8988T (cell line): ENCODE data around the gene LONRF2.
"Not testable (repeated sequence)": the region's sequence is repeated elsewhere in the genome, so short reads cannot be mapped to it uniquely, and the experiment has no call there.

Experiments used
- DNase-seq: peaks from one replicate; pipeline ENCODE4 v3.0.0; 2011

LONRF2 gene

DNA sequence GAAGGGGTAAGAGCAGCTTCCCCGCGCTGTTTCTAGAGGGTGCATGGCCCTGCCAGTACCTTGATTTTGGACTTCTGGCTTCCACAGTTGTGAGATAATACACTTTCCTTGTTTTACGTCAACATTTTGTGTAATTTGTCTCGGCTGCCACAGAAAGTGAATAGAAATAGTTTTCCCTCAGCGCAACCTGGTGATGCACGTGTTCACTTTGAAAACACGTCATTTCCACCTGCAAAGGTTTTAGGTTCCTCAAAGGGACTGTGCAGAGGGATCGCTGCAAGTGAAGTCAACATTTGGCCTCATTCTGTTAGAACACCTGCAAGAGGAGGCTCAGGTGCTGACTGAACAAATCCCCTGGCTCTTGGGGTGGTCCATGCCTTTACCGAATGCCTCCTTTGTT lies 71.7 kb downstream of the LONRF2 start:
- DNase-seq: no peak

DNA sequence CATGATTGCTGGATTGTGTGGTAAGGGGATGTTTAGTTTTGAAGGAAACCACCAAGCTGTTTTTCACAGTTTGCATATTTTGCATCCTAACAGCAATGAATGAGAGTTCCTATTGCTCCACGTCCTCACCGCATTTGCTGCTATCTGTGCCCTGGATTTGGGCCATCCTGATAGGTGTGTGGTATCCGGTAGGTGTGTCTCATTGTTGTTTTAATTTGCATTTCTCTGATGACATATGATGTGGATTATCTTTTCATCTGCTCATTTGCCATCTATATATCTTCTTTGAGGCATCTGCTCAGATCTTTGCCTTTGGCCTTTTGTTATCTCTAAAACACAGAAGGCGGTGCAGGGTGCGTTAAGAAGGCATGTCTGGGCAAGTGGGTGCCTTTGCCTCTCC lies 73.3 kb downstream of the LONRF2 start:
- DNase-seq: no peak

DNA sequence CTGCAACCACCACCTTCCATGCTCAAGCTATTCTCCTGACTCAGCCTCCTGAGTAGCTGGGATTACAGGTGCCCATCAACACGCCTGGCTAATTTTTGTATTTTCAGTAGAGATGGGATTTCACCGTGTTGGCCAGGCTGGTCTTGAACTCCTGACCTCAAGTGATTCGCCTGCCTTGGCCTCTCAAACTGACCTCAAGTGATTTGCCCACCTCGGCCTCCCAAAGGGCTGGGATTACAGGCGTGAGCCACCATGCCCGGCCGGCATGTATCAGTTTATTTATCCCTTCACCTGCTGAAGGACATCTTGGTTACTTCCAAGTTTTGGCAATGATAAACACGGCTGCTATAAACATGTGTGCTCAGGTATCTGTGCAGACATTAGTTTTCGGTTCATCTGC lies 73.7 kb downstream of the LONRF2 start:
- not testable (repeated sequence) for DNase-seq

DNA sequence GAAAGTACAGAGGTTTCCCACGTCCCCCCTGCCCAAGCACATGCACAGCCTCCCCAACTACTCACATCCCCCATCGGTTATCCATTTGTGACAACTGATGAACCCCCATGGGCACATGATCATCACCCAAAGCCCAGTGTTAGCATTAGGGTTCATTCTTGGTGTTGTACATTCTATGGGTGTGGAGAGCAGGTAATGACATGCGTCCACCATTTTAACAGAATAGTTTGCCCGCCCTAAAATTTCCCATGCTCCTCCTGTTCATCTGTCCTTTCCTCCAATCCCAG lies 74.3 kb downstream of the LONRF2 start:
- DNase-seq: no peak

DNA sequence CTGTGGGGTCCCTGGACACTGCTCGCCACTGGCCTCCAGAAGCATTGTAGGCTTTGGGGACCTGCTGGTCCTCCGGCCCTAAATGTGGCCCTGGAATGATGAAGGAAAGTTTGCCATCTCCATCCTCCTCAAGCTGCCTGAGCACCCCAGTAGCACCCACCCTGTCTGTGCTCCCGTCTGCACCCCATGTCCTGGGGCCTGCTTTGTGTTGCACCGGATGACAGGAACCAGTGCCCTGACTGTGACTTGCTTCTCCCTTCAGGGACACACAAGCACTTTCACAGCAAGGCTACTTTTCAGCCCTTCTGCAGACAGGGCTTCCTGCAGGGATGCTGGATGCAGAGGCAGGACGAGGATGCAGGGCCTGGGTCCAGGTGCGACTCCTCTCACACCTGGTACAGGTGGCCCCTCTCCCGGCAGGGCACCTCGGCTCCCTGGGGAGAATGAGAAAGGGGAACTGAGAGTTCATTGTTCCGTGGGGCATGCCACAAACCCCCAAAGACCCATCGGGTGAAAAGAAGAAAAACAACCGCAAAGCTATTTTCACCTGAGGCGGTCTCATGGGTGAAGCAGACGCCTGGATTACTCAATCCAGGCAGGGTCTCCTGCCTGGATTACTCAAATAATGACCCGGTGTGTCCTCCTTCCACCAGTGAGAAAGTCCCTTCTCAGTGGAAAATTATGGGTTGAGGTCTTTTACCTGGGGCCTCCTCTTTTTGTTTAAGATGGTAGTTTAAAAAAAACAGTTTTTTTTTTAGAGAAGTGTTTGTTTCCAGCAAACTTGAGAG lies 74.9 kb downstream of the LONRF2 start:
- no peak for DNase-seq

DNA sequence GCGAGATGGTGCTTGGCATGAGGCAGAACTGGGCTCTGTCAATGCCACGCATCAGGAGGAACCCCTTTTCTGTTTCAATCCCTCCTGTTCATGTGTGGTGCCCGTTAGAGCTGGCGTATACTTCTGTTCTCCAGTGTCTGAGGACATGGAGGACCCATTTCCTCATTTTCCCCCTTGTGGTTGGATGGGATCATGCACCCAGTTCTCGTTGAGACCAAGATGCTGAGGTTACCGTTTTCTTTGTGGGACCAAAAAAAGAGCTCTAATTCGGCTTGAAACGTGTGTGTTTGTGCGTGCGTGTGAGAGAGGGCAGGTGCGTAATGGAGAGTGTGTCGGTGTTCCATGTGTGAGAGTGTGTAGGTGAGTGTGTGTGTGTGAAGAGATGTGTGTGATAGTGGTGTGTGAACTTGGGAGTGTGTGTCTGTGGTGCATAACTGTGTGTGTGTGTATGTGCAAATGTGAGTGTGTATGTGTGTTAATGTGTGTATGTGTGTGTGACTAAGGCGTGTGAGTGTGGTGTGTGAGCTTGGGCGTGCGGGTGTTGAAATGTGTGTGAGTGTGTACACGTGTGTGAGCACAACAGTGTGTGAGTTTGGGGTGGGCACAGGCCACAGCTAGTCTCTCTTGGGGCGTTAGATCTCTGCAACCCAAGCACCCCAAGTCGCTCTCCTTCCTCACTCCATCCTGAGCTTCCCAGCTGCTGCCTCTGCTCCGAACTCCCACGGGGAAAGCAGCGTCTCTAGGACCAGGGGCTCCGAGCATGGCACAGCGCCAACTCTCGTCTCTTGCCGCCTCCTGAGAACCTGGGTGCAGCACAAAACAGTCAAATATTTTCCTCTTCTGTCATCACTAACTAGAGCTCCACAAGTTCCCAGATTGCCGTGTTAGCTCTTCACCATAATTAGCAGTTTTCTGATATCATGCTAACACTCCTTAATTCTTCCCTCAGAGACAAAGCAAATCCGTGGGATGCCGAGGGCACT lies 75.8 kb downstream of the LONRF2 start:
- peak; percentile 60 for DNase-seq

DNA sequence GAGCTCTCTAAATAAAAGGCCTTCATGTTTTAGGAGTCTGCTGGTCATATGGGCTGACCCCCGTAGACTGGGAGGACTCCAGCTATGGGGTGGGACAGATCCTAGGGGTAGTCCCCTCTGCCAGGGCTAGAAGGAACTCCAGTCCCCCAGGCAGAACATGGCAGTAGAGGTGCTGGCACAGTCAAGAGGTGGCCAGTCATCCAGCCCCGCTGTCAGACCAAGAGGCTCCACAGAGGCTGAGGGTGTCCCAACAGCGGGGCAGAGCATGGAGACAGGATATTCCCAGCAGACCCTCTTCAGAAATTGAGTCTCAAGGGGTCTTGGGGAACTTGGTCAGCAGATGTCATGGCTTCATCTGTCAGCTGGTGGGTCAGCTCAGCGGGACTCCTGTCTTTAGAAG lies 76.6 kb downstream of the LONRF2 start:
- no peak for DNase-seq

DNA sequence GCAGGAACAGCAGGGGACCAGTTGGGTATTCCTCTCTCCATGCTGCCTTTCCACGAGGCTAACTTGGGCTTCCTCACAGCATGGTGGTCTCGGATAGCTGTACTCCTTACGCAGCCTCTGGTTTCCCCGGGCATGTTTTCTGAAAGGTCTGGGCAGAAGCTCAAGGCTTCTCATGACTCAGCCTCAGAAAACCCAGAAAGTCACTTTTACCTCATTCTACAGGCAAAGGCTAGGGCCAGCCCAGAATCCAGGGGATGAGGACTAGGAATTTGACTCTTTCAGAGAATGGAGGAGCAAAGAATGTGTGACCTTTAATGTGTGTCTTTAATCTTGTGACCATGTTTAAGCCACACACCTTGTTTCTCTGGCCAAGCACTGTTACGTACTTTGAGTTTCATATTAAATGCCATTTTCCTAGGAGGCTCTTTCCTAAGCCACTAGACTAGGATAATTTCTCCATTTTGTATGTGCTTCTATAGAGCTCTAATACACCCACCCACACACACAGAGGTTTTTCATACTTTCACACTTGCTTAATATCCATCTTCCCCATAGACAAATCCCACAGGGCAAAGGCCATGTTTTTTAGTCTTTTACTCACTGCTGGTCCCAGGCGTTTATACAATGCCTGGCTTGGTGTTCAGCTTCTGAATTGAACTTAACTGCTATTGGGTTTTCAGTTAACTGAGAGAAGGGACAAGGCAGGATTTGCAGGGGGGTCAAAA lies 77.3 kb downstream of the LONRF2 start:
- no peak for DNase-seq

DNA sequence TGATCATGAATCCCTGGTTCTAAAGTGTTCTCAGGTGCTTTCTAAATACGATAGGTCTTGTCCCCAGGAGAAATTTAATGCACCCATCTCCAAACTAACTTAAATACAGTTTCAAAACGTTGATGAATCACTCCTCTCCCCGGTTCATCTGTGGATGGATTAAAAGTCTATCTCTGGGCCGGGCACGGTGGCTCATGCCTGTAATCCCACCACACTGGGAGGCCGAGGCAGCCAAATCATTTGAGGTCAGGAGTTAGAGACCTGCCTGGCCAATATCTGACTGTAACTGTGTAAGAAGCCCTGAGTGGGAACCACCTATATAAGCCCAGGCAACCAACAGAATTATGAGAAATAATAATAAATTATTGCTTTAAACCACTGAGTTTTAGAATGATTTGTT lies 78.7 kb downstream of the LONRF2 start:
- no peak for DNase-seq

DNA sequence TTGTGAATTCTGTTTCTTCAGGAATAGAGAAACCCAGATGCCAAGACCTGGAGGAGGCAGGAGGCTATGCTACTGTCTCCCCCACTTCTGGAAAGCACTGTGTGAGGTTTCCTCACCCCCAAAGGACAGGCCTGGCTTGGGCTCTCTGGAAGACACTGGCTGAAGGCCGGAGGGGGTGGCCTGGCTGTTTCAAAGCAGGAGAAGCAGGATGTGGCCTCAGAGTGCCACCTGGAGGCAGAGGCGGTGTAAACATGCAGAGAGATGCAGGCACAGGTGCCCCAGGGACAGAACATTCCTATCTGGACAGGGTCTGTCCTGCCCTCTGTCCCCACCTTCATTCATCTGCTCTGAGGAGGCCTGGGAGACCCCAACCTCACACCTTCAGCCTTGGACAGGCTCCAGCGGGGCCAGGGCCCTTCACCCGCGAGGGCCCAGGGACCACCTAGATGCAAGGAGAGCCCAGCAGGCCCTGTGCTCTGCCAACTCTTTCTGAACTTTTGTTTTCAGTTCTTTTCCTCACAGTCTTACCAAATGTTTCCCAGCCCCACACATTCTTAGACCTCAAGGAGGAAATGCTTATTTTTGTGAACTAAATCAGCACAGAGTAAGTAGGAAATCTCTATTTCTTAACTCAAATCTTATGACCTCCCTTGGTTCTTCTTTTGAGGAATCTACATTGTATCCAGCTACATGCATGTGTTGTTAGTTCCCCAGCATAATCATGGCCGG lies 79.2 kb downstream of the LONRF2 start:
- DNase-seq: peak; percentile 63

DNA sequence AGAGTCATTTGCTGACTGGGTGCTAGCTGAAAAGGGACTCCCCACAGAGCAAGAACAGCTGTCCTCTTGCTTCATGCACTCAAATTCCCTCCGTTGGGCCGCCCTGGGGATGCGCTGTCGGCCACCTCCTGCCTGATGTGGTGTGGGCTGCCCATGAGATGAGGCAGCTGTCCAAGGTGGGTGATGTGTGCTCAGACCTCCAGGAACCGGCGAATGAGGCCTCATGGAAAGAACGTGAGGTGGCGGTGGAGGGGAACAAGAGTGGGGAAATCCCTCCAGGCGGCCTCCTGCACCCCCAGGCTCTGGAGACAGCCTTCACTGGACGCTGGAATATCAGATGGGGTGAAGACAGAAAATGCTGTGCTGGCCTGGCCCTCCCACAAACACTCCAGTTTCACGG lies 79.8 kb downstream of the LONRF2 start:
- no peak for DNase-seq

DNA sequence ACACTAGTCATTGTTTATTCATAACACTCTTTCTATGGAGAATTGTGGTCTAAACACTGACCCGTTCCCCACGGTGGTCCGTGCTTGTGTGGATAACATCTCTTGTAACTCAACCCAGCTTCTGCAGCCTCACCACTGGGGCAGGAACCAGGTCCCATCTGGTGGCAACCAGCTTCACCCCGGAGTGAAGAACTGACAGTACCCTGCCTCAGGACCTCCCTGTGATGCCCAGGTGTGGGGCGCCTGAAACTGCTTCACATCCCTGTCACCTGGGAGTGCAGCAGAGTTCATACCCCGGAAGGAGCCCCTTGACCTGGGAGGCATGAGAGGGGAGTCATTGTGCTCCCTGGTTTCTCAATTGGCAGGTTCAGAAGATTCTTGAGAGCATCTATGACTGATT lies 81.1 kb downstream of the LONRF2 start:
- DNase-seq: no peak

DNA sequence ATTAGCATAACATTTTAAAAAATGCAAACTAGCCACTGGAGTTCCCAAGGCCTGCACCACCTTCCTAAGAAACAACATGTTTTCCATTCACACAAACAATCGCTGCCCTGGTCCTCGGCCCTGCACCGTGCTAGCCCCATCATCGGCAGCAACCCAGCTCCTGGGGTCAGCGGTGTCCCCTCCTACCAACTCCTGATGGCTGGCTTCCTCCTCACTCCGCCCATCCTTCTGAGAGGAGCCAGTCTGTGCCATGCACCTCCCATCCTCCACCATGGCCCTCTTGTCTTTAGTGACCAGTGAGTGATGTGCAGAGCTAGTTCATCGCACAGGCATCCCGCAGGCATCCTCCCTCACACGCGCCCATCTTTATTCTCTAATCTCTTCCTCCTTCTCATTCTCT lies 81.9 kb downstream of the LONRF2 start:
- no peak for DNase-seq

DNA sequence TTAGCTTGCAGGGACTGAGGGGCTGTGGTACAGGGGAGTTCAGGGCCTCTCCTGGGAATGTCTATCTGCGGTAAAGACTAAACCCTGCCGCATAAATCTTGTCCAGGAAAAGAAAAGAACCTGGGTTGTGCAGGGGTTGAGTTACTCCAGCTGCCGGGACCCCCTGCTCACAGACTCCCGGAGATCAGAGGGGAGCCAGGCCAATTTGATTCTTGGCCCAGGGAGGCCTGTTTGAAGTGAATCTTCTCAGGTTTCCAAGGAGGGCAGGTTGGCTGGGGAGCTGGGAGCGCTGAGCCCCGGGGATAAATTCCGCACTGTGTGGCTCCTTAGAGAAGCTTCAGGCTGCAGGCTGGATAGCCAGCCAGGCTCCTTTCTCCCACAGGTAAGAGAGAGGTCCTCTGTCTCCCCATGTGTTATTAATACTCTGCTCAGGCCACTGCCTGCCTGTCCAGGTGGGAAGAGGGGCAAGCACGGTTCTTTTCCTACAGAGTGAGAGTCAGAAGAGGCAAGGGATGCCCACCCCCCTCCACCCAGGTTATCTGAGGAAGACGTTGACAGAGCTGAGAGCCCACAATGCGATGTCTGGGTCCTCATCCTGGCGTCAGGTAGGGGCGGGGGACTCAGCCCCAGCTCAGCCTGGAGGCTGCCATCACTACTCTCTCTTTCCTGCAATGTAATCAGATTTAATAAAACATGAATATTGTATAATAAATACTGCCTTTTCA lies 82.7 kb downstream of the LONRF2 start:
- no peak for DNase-seq

DNA sequence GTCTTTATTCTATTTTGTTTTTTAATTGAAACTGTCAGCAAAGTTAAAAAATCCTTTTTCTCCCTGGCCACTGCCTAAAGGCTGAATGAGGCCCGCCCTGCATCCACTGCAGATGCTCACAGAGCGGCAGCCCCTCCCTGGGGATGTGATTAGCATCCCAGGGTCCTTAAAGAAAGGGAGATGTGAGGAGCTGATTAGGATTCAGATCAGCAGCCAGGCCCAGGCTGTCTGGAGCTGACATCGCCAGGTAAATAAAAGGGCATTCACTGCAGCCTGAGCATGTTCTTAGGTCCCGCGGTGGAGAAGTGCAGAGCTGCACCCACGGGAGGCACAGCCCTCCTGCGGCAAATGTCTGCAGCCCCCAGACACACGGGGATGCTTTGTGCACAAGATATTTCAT lies 83.8 kb downstream of the LONRF2 start:
- DNase-seq: no peak

DNA sequence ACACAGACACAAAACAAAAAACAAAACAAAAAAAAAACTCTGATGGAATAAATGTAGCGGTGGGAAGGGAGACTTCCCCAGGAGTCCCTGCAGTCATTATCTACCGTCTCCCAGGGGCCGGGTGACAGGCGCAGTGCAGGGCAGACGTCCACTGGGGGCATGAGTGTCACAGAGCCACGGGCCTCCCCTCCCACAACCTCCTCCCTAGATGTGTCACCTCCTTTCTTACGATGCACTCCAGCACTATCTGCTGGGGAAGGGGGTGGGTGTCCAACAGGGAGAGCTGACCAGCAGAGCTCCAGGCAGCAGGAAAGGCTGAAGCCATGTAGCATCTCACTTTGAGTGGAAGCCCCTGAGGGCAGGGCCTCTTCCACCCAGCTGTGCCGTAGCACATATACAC lies 84.5 kb downstream of the LONRF2 start:
- no peak for DNase-seq

DNA sequence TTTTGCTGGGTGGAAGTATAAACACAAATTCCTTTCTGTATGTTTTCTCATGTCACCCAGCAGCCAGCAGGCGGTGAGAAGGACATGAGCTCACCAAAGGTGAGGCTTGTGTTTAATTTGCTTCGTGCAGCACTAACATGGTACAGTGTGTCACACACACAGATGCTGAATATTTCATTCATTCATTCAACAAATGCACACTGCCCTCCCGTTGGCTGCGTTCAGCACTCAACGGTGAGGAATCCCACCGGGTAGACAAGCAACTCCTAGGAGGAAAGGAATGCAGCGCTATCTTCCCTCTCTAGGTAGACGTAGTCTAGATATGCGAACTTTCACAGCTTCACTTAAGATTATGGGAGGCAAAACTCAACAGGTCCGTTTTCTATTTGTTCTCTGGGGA lies 85.1 kb downstream of the LONRF2 start:
- no peak for DNase-seq

DNA sequence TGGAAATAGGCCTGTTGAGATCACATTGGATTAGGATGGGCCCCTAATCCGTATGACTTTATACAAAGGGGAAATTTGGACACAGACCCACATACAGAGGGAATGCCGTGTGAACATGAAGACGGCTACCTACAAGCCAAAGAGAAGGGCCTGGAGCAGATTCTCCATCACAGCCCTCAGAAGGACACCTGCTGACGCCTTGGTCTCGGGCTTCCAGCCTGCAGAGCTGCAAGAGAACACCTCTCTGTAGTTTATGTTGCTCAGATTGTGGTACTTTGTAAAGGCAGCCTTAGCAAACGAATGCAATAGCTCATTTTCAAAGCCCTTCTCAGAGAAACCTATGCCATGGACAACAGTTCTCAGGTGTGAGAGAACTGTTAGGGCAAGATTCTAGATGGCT lies 86.1 kb downstream of the LONRF2 start:
- DNase-seq: no peak

DNA sequence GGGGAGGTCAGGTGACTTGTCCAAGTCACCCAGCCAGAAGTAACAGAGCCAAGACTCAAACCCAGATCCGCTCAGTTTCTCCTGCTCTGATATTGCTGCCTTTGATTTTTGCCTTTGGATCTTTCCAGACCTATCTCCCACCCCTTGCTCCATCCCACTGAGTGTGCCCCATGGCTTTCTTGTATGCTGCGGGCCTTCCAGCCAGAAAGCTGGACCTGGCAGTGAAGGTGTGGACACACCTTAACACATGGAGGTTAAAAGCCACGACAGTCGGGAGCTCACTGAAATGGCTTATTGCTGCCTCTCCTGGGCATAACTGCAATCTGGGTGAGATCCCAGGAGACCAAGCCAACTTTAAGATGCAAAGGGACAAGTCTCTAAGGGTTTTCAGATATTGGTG lies 86.7 kb downstream of the LONRF2 start:
- no peak for DNase-seq

DNA sequence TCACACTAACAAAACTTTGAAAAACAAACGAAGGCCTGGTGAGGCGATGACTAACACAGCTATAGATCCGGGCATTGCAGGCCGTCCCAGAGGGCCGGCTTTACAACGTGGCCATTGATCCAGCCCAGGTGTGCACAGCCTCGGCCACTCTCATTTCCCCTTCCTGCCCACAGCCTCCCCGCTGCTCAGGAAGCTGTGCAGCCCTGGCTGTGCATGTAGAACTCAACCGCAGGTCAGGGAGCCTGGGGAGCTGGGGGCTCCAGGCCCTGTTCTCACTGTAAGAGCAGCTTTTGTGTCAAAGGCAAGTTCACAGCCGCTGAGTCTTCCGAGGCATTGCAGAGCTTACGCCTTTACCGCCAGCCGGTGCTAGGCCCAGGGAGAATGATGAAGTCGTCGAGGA lies 87.2 kb downstream of the LONRF2 start:
- no peak for DNase-seq

DNA sequence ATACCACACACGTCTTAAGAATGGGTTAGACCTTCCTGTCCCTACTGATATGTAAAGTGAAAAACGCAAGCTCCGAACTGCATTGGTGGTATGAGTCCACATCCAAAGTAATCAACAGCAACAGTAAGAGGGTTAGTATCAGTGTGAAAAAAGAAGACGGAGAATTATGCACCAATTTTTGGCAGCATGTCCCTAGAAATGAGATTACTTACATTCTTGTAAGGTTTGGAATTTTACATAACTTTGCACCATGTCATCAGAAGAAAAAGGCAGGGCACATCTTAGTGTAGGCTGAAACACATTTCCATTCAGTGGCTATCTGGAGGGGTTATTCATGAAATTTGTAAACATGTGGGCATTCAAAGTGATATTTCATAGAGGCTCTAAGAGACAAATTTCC lies 88.2 kb downstream of the LONRF2 start:
- no peak for DNase-seq

DNA sequence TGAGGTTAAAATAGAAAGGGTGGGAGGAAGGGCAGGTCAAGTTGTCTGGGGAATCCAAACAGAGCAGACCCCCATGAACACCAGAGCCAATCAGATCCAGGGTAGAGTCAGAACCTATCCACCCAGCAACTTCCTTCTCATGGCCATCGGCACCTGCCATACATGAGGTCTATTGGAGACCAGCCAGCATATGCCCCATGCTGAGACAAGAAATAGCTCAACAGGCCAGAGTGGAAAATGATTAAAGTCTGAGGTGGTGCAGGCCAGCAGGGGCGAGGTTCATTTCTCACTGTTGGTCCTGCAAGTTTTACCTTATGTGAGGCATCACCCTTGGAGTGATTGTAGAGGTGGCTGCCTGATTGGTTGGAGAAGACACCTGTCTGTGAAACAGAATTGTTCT lies 89.2 kb downstream of the LONRF2 start:
- no peak for DNase-seq
